ENCODE data around the gene RUVBL2. TPM values are rescaled to one million over a fixed set of nuclear protein-coding genes. Genes with fewer than 3 reads are reported as not detected.

Gene RUVBL2
- total RNA-seq, 2 experiments from 2014 or later, result 175 to 176 TPM

DNA sequence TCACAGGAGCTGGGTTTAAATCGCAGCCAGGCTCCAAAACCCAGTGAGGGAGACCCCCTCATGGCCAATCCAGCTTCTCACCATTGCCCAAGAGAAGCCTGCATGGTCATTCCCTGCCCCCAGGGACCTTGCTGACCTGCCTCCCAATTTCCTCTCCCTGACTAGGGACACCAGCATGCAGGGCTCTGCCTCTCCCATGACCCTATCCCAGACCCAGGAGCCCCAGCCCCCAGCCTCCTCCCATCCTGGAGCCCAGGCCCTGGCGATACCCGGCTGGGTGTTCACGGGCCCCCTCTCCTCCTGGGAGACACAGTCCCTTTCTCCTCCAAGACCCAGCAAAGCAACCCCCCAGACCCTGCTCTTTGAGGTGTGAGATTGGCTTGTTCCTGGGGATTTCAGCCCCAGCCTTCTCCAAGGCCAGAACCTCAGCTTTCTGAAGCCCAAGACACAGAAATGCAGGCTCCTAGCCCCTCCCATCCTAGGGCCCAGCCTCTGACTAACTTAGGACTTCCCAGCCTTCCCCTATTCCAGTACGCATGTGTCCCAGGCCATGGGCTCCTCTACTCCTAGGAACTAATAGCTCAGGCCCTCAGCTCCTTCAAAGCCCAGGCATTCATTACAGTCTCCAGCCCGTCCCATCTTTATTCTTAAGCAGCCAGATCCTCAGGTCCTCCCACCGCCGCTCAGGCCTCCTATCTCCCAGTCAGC lies 1.7 kb upstream of the RUVBL2 start:
- H3K27me3 Mint-ChIP-seq, result no peaks in the 10 kb centered on the region
- POLR2A ChIA-PET, result interaction anchor here (0.6 to 3.5 kb wide), 7 partner anchors 8 to 116 kb away, joined by 3 to 12 read pairs (median 5); no protein-coding TSS in a partner anchor
- H3K27ac Mint-ChIP-seq, result peak overlapping the region; percentile 91
- peaks cover 47% of the 10 kb centered on the region for H3K4me1 Mint-ChIP-seq (ENCODE audit: low read depth)
- intact Hi-C loops (cut with micrococcal nuclease), result no loop called here
- no peak for ATAC-seq
- TF ChIP-seq, protein P1, sequence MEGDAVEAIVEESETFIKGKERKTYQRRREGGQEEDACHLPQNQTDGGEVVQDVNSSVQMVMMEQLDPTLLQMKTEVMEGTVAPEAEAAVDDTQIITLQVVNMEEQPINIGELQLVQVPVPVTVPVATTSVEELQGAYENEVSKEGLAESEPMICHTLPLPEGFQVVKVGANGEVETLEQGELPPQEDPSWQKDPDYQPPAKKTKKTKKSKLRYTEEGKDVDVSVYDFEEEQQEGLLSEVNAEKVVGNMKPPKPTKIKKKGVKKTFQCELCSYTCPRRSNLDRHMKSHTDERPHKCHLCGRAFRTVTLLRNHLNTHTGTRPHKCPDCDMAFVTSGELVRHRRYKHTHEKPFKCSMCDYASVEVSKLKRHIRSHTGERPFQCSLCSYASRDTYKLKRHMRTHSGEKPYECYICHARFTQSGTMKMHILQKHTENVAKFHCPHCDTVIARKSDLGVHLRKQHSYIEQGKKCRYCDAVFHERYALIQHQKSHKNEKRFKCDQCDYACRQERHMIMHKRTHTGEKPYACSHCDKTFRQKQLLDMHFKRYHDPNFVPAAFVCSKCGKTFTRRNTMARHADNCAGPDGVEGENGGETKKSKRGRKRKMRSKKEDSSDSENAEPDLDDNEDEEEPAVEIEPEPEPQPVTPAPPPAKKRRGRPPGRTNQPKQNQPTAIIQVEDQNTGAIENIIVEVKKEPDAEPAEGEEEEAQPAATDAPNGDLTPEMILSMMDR (IDR thresholded peaks at IDR 0.05), result no peak
- DNase-seq, result no peak
- H3K9me3 Mint-ChIP-seq, result no peaks in the 10 kb centered on the region
- H3K4me3 Mint-ChIP-seq, result peak overlapping the region; percentile 95
- H3K36me3 Mint-ChIP-seq (ENCODE audit: low read depth), result peaks cover 36% of the 10 kb centered on the region
- CTCF ChIA-PET, result interaction anchor here (1.0 to 5.7 kb wide), 7 partner anchors 8 to 150 kb away, joined by 3 to 101 read pairs (median 6); partner anchors contain the start of gene BAX

GRCh38 chr19:48992581-48993174 lies 1.0 kb upstream of the RUVBL2 start:
- Mint-ChIP-seq H3K9me3 (no peaks in the 10 kb centered on the region), H3K27ac (peak overlapping the region; percentile 91), H3K36me3 (ENCODE audit: low read depth) (peaks cover 34% of the 10 kb centered on the region), H3K4me1 (ENCODE audit: low read depth) (peaks cover 43% of the 10 kb centered on the region), H3K27me3 (no peaks in the 10 kb centered on the region), H3K4me3 (peak overlapping the region; percentile 95)
- intact Hi-C loops (cut with micrococcal nuclease), result no loop called here
- TF ChIP-seq, protein P1 (IDR thresholded peaks at IDR 0.05), result no peak
- ATAC-seq (no peak), DNase-seq (peak; percentile 39)
- ChIA-PET CTCF (interaction anchor here (0.9 to 5.7 kb wide), 27 partner anchors 7 to 347 kb away, joined by 3 to 101 read pairs (median 6); partner anchors contain the start of genes BAX, CGB7, DHDH and LIN7B), POLR2A (interaction anchor here (0.6 to 3.5 kb wide), 12 partner anchors 8 to 344 kb away, joined by 3 to 18 read pairs (median 5); partner anchors contain the start of genes FTL and LIN7B)

DNA sequence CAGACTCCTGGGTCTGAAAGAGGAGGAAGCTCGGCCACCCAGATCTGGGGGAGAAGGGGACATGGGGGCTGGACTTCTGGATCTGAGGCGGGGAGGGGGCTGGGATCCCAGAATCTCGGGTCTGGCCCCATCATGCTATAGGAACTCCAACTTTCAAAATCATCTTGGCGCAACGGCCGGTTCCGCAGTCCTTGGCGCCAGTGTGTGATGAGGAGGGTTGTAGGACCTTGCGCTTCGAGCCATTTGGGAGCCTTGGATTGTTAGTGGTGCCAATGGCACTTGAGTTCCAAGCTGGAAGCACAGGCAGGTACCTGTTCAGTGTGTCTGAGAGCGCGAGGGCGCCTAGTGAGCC lies 324 bp downstream of the RUVBL2 start:
- ATAC-seq (no peak), DNase-seq (no peak)
- POLR2A ChIA-PET, result interaction anchor here (0.6 to 3.5 kb wide), 15 partner anchors 8 to 348 kb away, joined by 3 to 18 read pairs (median 5); partner anchors contain the start of genes CA11, FTL and LIN7B
- CTCF ChIA-PET, result interaction anchor here (0.9 to 5.7 kb wide), 27 partner anchors 8 to 206 kb away, joined by 3 to 101 read pairs (median 6); partner anchors contain the start of genes BAX, CGB7, DHDH and LIN7B
- H3K9me3 Mint-ChIP-seq, result no peaks in the 10 kb centered on the region
- H3K27ac Mint-ChIP-seq, result peak overlapping the region; percentile 98
- peaks cover 42% of the 10 kb centered on the region for H3K4me1 Mint-ChIP-seq (ENCODE audit: low read depth)
- intact Hi-C loops (cut with micrococcal nuclease), result no loop called here
- H3K36me3 Mint-ChIP-seq (ENCODE audit: low read depth), result peaks cover 26% of the 10 kb centered on the region
- H3K4me3 Mint-ChIP-seq, result peak overlapping the region; percentile 95
- no peaks in the 10 kb centered on the region for H3K27me3 Mint-ChIP-seq
- TF ChIP-seq, protein P1 (IDR thresholded peaks at IDR 0.05), result no peak

- no peaks in the 10 kb centered on the region for H3K27me3 Mint-ChIP-seq
- ATAC-seq (no peak), DNase-seq (peak; percentile 79)
- intact Hi-C loops (cut with micrococcal nuclease), result no loop called here
- ChIA-PET POLR2A (interaction anchor here (0.6 to 2.1 kb wide), 3 partner anchors 21 to 142 kb away, joined by 3 to 4 read pairs (median 3); no protein-coding TSS in a partner anchor), CTCF (interaction anchor here (0.5 to 1.7 kb wide), 14 partner anchors 9 to 97 kb away, joined by 3 to 6 read pairs (median 4); partner anchors contain the start of gene CGB7)
- peaks cover 32% of the 10 kb centered on the region for H3K4me1 Mint-ChIP-seq (ENCODE audit: low read depth)
- peaks cover 29% of the 10 kb centered on the region for H3K36me3 Mint-ChIP-seq (ENCODE audit: low read depth)
- H3K27ac Mint-ChIP-seq, result no peak overlapping the region
- H3K9me3 Mint-ChIP-seq, result no peaks in the 10 kb centered on the region
- no peak overlapping the region for H3K4me3 Mint-ChIP-seq
- TF ChIP-seq, protein P1 (IDR thresholded peaks at IDR 0.05), result peak; percentile 69
Measured at GRCh38 chr19:48997972-48998371, 4.3 kb downstream of the RUVBL2 start.

All from activated CD8-positive, alpha-beta T cell treated with anti-CD3 and anti-CD28 coated beads for 36 hours (primary cell).